ENCODE measurements around the gene TRAIP. TPM values are rescaled to one million over a fixed set of nuclear protein-coding genes. Genes with fewer than 3 reads are reported as not detected.
A peak's percentile ranks its signal among the peaks of the same experiment; 100 is the strongest.
"Not testable (repeated sequence)": the region's sequence is repeated elsewhere in the genome, so short reads cannot be mapped to it uniquely, and the experiment has no call there.

TRAIP gene, protein sequence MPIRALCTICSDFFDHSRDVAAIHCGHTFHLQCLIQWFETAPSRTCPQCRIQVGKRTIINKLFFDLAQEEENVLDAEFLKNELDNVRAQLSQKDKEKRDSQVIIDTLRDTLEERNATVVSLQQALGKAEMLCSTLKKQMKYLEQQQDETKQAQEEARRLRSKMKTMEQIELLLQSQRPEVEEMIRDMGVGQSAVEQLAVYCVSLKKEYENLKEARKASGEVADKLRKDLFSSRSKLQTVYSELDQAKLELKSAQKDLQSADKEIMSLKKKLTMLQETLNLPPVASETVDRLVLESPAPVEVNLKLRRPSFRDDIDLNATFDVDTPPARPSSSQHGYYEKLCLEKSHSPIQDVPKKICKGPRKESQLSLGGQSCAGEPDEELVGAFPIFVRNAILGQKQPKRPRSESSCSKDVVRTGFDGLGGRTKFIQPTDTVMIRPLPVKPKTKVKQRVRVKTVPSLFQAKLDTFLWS
- 16.2 and 20.6 TPM in 2 replicates for total RNA-seq
- long read RNA-seq, transcript TRAIP-201 (15 exons, 2,028 nt), result major isoform, 36 of 70 reads
- long read RNA-seq, partial matches to known transcripts, result 6 of 70 reads
- long read RNA-seq, other reads (novel, unspliced or antisense), result 28 of 70 reads

GRCh38 chr3:49856181-49857005 lies at the start of gene TRAIP:
Gene TRAIP (minus strand): TSS chr3:49856564. CDS start chr3:49856453, 111 bp downstream.
- TF ChIP-seq, protein P1, sequence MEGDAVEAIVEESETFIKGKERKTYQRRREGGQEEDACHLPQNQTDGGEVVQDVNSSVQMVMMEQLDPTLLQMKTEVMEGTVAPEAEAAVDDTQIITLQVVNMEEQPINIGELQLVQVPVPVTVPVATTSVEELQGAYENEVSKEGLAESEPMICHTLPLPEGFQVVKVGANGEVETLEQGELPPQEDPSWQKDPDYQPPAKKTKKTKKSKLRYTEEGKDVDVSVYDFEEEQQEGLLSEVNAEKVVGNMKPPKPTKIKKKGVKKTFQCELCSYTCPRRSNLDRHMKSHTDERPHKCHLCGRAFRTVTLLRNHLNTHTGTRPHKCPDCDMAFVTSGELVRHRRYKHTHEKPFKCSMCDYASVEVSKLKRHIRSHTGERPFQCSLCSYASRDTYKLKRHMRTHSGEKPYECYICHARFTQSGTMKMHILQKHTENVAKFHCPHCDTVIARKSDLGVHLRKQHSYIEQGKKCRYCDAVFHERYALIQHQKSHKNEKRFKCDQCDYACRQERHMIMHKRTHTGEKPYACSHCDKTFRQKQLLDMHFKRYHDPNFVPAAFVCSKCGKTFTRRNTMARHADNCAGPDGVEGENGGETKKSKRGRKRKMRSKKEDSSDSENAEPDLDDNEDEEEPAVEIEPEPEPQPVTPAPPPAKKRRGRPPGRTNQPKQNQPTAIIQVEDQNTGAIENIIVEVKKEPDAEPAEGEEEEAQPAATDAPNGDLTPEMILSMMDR (IDR thresholded peaks at IDR 0.05; ENCODE audit: unreplicated experiment), result no peak
- H3K27ac Mint-ChIP-seq, result peak within 1 kb of the TSS; percentile 90
- H3K4me3 Mint-ChIP-seq (ENCODE audit: low read depth), result peak within 1 kb of the TSS; percentile 88
- peaks cover 7% of the 10 kb centered on the region for H3K27me3 Mint-ChIP-seq
- H3K36me3 Mint-ChIP-seq (ENCODE audit: insufficient read depth), result no peaks in the 10 kb centered on the region
- H3K4me1 Mint-ChIP-seq (ENCODE audit: low read depth), result peaks cover 6% of the 10 kb centered on the region
- peak; percentile 85 for DNase-seq (ENCODE audit: low spot score, unreplicated experiment)
- no peaks in the 10 kb centered on the region for H3K9me3 Mint-ChIP-seq (ENCODE audit: low read depth)

DNA sequence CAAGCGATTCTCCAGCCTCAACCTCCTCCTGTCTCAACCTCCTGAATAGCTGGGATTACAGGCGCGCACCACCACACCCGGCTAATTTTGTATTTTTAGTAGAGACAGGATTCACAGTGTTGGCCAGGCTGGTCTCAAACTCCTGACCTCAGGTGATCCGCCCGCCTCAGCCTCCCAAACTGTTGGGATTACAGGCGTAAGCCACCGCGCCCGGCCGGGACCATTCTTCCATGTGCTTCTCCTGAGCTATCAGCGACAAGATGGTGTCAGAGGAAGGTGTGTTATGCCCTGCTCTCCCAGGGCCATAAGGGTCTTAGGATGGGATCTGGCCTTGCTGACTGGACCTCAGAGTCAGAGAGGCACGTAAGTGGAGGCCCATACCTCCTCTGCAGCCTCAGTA lies 48.1 kb upstream of the TRAIP start:
- not testable (repeated sequence) for H3K4me3 Mint-ChIP-seq (ENCODE audit: low read depth); H3K9me3 Mint-ChIP-seq (ENCODE audit: low read depth); H3K27me3 Mint-ChIP-seq; DNase-seq (ENCODE audit: low spot score, unreplicated experiment); H3K27ac Mint-ChIP-seq; H3K4me1 Mint-ChIP-seq (ENCODE audit: low read depth); H3K36me3 Mint-ChIP-seq (ENCODE audit: insufficient read depth)

DNA sequence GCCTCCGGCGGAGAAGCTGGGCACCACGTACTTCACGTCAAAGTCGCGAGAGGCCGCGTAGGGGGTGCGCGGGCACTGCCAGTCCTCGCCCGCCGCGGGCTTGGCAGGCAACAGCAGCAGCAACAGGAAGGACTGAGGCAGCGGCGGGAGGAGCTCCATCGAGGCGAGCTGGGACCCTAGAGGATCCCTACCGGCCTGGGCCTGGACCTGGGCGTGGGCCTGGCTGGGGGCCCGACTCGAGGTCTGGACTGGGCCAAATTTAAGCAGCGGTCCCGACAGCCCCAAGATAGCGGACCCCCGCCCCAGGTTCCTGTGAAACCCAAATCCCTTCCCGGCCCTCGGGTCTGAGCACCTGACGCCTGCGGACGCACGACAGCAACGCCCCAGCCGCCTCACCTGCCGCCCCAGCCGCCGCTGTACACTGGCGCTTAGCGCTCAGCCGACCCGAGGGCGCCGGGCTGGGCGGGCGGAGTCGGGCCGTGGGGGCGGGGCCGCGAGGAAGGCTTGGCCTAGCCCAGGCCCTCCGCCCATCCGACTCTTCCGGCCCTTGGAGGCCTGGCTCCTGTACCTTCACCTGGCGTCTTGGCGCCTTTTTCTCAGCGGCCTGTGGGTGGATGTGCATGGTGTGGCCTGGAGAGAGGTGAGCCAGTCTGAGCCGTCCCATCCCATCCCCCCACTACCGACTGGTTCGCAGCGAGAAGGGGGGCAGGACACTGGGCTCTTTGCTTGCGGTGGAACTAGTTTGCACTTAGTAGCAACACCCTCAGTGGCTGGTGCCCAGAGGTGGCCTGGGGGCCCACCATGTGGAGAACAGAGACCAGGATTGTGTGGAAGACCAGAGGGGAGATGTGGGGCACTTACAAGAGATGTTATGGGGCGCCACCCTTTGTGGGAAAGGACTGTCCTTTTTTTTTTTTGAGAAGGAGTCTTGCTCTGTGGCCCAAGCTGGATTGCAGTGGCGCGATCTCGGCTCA lies 47.4 kb upstream of the TRAIP start, which contains the start of gene MST1R:
Gene MST1R, minus strand, starts transcription at position 423 of the 974 bp plus-strand sequence. Its CDS starts 264 bp downstream, at position 159.
- DNase-seq (ENCODE audit: low spot score, unreplicated experiment), result peak; percentile 66
- TF ChIP-seq, protein P1 (IDR thresholded peaks at IDR 0.05; ENCODE audit: unreplicated experiment), result no peak
- Mint-ChIP-seq H3K36me3 (ENCODE audit: insufficient read depth) (no peaks in the 10 kb centered on the region), H3K27me3 (peaks cover 4% of the 10 kb centered on the region), H3K9me3 (ENCODE audit: low read depth) (no peaks in the 10 kb centered on the region), H3K27ac (peak within 1 kb of the TSS; percentile 57), H3K4me1 (ENCODE audit: low read depth) (peaks cover 2% of the 10 kb centered on the region), H3K4me3 (ENCODE audit: low read depth) (peak within 1 kb of the TSS; percentile 66)

DNA sequence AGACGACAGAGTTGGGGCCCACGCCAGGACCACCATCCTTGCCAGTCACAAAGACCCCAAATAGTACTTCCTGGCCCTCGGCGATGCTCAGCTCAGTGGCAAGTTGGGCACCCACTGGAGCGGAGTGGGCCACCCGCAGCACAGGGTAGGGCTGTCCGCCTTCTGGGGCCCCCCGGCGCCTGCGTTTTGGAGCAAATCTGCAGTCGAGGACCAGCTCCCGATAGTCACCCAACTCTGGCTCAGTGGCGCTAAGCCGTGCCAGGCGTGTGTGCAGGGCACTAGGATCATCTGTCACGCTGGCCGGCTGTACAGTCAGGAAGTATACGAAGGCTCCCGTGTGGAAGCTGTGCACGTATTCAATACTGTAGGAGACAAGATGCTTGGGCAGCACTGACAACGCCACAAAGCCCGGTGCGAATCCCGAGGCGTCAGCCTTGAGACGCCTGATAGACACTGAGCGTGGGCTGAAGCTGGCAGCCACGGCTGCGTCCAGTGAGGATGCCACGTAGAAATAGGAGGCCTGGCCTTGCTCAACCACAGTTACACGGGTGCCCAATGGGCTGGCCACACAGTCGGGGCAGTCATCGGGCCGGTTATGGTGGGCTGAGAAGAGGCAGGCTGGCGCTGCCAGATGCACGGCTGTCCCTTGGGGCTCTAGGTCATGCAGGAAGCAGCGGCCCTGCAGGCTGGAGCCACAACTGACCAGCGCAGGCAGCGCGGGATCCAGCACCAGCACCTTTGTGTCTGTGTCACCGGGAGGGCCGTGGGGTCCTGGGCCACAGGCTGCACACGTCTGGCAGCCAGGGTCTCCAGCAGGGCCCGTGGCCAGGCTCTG lies 46.4 kb upstream of the TRAIP start:
- H3K27me3 Mint-ChIP-seq, result peaks cover 4% of the 10 kb centered on the region
- no peak overlapping the region for H3K4me3 Mint-ChIP-seq (ENCODE audit: low read depth)
- H3K4me1 Mint-ChIP-seq (ENCODE audit: low read depth), result peaks cover 2% of the 10 kb centered on the region
- DNase-seq (ENCODE audit: low spot score, unreplicated experiment), result no peak
- H3K9me3 Mint-ChIP-seq (ENCODE audit: low read depth), result no peaks in the 10 kb centered on the region
- TF ChIP-seq, protein P1 (IDR thresholded peaks at IDR 0.05; ENCODE audit: unreplicated experiment), result no peak
- no peak overlapping the region for H3K27ac Mint-ChIP-seq
- H3K36me3 Mint-ChIP-seq (ENCODE audit: insufficient read depth), result no peaks in the 10 kb centered on the region
